Aorta (tissue), 5 donors: ENCODE measurements around the gene DEAF1. TPM values are rescaled to one million over a fixed set of nuclear protein-coding genes. Genes with fewer than 3 reads are reported as not detected.
A peak's percentile ranks its signal among the peaks of the same experiment; 100 is the strongest.

ENCODE experiments used
- ATAC-seq: fragments of 200-7000 bp; cut with Tn5 transposase; one replicate; pipeline ENCODE4 v1.9.1; 2022; ENCODE audit warnings: moderate library complexity; ENCODE audit not compliant: low FRiP score
- DNase-seq, 2 donors: peaks; one replicate each; pipeline ENCODE4 v3.0.0-alpha.2; 2020
- H3K27ac ChIP-seq, 2 donors: one replicate each; pipeline ENCODE4 v1.5.1; 2013; ENCODE audit warnings: low read length in 2 of 2, mild to moderate bottlenecking in 2 of 2, moderate library complexity in 2 of 2, control low read depth in 1 of 2, inconsistent platforms in 1 of 2, low read depth in 1 of 2
- H3K27me3 ChIP-seq, 2 donors: one replicate each; pipeline ENCODE4 v1.6.1; 2013; ENCODE audit warnings: control low read depth in 1 of 2, low read length in 1 of 2, mild to moderate bottlenecking in 1 of 2, moderate library complexity in 1 of 2; ENCODE audit not compliant: insufficient read depth in 2 of 2, control insufficient read depth in 1 of 2
- H3K36me3 ChIP-seq, 2 donors: one replicate each; pipeline ENCODE4 v1.6.1; 2013; ENCODE audit warnings: control low read depth in 1 of 2, low read length in 1 of 2, mild to moderate bottlenecking in 1 of 2; ENCODE audit not compliant: insufficient read depth in 2 of 2, control insufficient read depth in 1 of 2
- H3K4me1 ChIP-seq, 2 donors: one replicate each; pipeline ENCODE4 v1.6.1; 2013; ENCODE audit warnings: low read length in 2 of 2, control low read depth in 1 of 2, mild to moderate bottlenecking in 1 of 2, moderate library complexity in 1 of 2; ENCODE audit not compliant: insufficient read depth in 2 of 2, control insufficient read depth in 1 of 2
- H3K4me3 ChIP-seq, 2 donors: one replicate each; pipeline ENCODE4 v1.5.1; 2013; ENCODE audit warnings: low read length in 2 of 2, control low read depth in 1 of 2, mild to moderate bottlenecking in 1 of 2
- H3K9me3 ChIP-seq: one replicate; pipeline ENCODE4 v1.6.1; 2013; ENCODE audit warnings: mild to moderate bottlenecking, low read length; ENCODE audit not compliant: control insufficient read depth
- WGBS, 2 donors: extraction: QIAGEN DNeasy Blood & Tissue Kit; methylation state at CpG; one replicate each; pipeline ENCODE4 v1.1.7; 2013; 5-methylcytosine and 5-hydroxymethylcytosine counted together
- intact Hi-C, 2 donors: fragments of 100-400 bp; cut with DNase I; formaldehyde crosslinking; loops; one replicate each; pipeline versions ENCODE4 v1.14.2 to v1.15.0; 2022
- polyA plus RNA-seq, 2 donors: library from polyadenylated mRNA; stranded (reverse); fragments of 200-250 nt; gene quantifications; one replicate each; pipeline ENCODE4 v1.2.3, GENCODE V29; 2013
- total RNA-seq, 2 donors: library from RNA; stranded (reverse); fragmentation: NEBNext Ultra II Directional; extraction: Animal tissue kit (Norgen Biotek cat#: 25700); gene quantifications; one replicate each; pipeline ENCODE4 v1.2.1, GENCODE V29; 2021
- donor health status: healthy with polysubstance abuse.
- donor health status: Bipolar disorder and iron deficiency.
- donor health status: DM: no; HTN: no; CAD: no.
- donor health status: DM: no; HTN: no; CAD: no.
- donor health status: DM: yes; HTN: yes; CAD: no.

The DEAF1 gene
- total and polyA plus RNA-seq, 4 donors, result 15.7 to 59.5 (median 42.6) TPM

DNA sequence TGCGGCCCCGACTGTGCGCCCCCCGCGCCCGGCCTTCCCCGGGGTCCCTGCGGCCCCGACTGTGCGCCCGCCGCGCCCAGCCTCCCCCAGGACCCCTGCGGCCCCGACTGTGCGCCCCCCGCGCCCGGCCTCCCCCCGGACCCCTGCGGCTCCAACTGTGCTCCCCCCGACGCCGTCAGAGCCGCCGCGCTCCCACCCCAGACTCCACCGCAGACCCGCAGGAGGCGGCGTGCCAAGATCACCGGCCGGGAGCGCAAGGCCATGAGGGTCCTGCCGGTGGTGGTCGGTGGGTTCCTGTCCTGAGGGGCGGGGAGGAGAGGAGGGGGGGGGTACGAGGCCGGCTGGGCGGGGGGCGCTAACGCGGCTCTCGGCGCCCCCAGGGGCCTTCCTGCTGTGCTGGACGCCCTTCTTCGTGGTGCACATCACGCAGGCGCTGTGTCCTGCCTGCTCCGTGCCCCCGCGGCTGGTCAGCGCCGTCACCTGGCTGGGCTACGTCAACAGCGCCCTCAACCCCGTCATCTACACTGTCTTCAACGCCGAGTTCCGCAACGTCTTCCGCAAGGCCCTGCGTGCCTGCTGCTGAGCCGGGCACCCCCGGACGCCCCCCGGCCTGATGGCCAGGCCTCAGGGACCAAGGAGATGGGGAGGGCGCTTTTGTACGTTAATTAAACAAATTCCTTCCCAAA, 54.9 kb downstream of the DEAF1 start:
- H3K27ac ChIP-seq, result no peak overlapping the region
- peaks cover 0 to 2% of the 10 kb centered on the region in 2 donors for H3K36me3 ChIP-seq
- H3K4me3 ChIP-seq, result no peak overlapping the region
- ATAC-seq, result no peak
- WGBS, 2 donors, result 52 to 64% methylated on average over 45 to 69 of the region's 69 CpGs
- no peaks in the 10 kb centered on the region for H3K9me3 ChIP-seq
- DNase-seq, result no peak
- intact Hi-C loops, result no loop called here
- no peaks in the 10 kb centered on the region for H3K4me1 ChIP-seq
- no peaks in the 10 kb centered on the region for H3K27me3 ChIP-seq

DNA sequence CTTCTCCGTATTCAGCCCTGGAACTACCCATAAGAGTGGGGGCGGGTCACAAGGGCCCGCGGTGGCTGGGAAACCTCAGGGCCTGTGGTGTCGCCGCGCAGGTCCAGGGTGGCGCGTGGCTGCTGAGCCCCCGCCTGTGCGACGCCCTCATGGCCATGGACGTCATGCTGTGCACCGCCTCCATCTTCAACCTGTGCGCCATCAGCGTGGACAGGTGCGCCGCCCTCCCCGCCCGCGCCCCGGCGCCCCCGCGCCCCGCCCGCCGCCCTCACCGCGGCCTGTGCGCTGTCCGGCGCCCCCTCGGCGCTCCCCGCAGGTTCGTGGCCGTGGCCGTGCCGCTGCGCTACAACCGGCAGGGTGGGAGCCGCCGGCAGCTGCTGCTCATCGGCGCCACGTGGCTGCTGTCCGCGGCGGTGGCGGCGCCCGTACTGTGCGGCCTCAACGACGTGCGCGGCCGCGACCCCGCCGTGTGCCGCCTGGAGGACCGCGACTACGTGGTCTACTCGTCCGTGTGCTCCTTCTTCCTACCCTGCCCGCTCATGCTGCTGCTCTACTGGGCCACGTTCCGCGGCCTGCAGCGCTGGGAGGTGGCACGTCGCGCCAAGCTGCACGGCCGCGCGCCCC, 55.6 kb downstream of the DEAF1 start:
- no peaks in the 10 kb centered on the region for H3K27me3 ChIP-seq
- peaks cover 0 to 2% of the 10 kb centered on the region in 2 donors for H3K36me3 ChIP-seq
- 30 to 40% methylated on average over 67 to 80 of the region's 80 CpGs for WGBS, 2 donors
- H3K9me3 ChIP-seq, result no peaks in the 10 kb centered on the region
- ATAC-seq (no peak), DNase-seq (no peak)
- H3K4me1 ChIP-seq, result no peaks in the 10 kb centered on the region
- intact Hi-C loops, result no loop called here
- no peak overlapping the region for H3K27ac ChIP-seq
- H3K4me3 ChIP-seq, result no peak overlapping the region

GRCh38 chr11:638631-639331, 56.2 kb downstream of the DEAF1 start:
- ATAC-seq, result no peak
- 80 to 86% methylated on average over 28 of the region's 28 CpGs for WGBS, 2 donors
- DNase-seq, result no peak
- intact Hi-C loops, result no loop called here
- H3K4me3 ChIP-seq, result no peak overlapping the region
- no peak overlapping the region for H3K27ac ChIP-seq
- no peaks in the 10 kb centered on the region for H3K4me1 ChIP-seq
- H3K27me3 ChIP-seq, result no peaks in the 10 kb centered on the region
- peaks cover 0 to 2% of the 10 kb centered on the region in 2 donors for H3K36me3 ChIP-seq
- H3K9me3 ChIP-seq, result no peaks in the 10 kb centered on the region

DNA sequence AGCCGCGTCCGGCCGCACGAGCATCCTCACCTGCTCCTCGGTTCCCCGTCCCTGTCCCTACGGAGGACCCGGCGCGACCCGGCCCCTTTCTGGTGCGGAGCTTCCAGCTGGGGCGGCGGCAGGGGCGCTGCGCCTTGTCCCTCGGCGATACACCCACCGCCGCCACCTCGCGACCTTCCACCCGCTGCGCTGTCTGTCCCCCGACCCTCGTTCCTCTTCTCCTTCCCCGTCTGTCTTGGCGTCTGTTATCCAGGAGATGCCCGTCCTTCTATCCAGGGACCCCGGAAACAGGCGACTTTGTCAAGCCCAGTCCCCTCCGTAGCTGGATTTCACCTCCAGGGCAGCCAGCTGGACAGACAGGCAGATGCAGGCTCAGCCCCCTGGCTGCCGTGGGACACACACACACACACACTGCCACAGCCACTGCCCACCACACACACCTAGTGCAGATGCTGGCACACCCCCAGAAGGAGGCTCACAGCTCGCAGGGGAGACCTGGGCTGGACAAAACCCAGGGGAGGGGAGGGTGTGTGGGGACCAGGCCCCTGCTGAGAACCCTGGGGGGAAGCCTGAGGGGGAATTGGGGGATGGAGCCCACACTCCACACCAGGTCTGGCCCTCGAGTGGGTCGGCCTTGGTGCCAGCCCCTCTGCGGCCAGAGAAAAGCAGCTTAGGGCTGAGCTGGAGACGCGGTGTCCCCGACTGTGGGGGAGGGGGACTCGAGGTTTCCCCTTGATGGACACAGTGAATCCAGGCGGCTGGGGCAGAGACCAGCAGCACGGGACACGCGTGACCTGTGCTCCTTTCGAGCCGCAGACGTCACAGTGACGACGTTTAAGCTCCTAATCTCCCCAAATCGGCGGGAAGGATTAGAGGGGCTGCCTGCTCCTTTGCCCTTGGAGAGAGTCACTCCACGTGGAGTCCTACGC, 57.2 kb downstream of the DEAF1 start:
- 54 to 67% methylated on average over 41 to 55 of the region's 55 CpGs for WGBS, 2 donors
- Histone ChIP-seq H3K4me1 (no peaks in the 10 kb centered on the region), H3K36me3 (no peaks in the 10 kb centered on the region), H3K9me3 (no peaks in the 10 kb centered on the region), H3K27me3 (no peaks in the 10 kb centered on the region), H3K27ac (no peak overlapping the region), H3K4me3 (peak overlapping the region in 1 of 2 donors; percentile 1)
- peak; percentile 2 for ATAC-seq
- intact Hi-C loops, result no loop called here
- DNase-seq, result no peak

GRCh38 chr11:637333-637592, 57.8 kb downstream of the DEAF1 start:
- H3K27ac ChIP-seq, result no peak overlapping the region
- intact Hi-C loops, result no loop called here
- DNase-seq, result no peak
- 0 to 4% methylated on average over 10 to 34 of the region's 34 CpGs for WGBS, 2 donors
- no peaks in the 10 kb centered on the region for H3K36me3 ChIP-seq
- H3K27me3 ChIP-seq, result no peaks in the 10 kb centered on the region
- no peaks in the 10 kb centered on the region for H3K4me1 ChIP-seq
- H3K4me3 ChIP-seq, result peak overlapping the region in 1 of 2 donors; percentile 1
- no peaks in the 10 kb centered on the region for H3K9me3 ChIP-seq
- ATAC-seq, result no peak

GRCh38 chr11:636511-637332, 58.3 kb downstream of the DEAF1 start, which contains the start of gene DRD4:
TSS of gene DRD4 (plus strand) at chr11:637269. CDS start at chr11:637305, 36 bp downstream.
- 18 to 21% methylated on average over 70 to 100 of the region's 100 CpGs for WGBS, 2 donors
- DNase-seq (peak in 1 of 2 donors; percentile 77), ATAC-seq (peak; percentile 50)
- Histone ChIP-seq H3K4me3 (peak within 1 kb of the TSS in 1 of 2 donors; percentile 1), H3K27me3 (no peaks in the 10 kb centered on the region), H3K9me3 (no peaks in the 10 kb centered on the region), H3K4me1 (no peaks in the 10 kb centered on the region), H3K27ac (no peak within 1 kb of the TSS), H3K36me3 (no peaks in the 10 kb centered on the region)
- intact Hi-C loops, result no loop called here

GRCh38 chr11:635945-636510, 59.0 kb downstream of the DEAF1 start:
- ATAC-seq (no peak), DNase-seq (no peak)
- Histone ChIP-seq H3K36me3 (no peaks in the 10 kb centered on the region), H3K4me3 (no peak overlapping the region), H3K27ac (no peak overlapping the region), H3K27me3 (no peaks in the 10 kb centered on the region), H3K9me3 (no peaks in the 10 kb centered on the region), H3K4me1 (no peaks in the 10 kb centered on the region)
- intact Hi-C loops, result no loop called here
- 78 to 84% methylated on average over 22 of the region's 22 CpGs for WGBS, 2 donors
